GM12875 (cell line): ENCODE data around the gene SHROOM3.

Source experiments
- H3K4me3 ChIP-seq: one replicate; pipeline ENCODE4 v1.5.1; 2011; ENCODE audit warnings: low read depth, low read length, control low read depth
- CTCF ChIP-seq: IDR thresholded peaks from 2 replicates; pipeline ENCODE4 v1.5.1; 2011; ENCODE audit warnings: low read depth, mild to moderate bottlenecking, control low read depth, inconsistent platforms, low read length, moderate library complexity, borderline replicate concordance; ENCODE audit not compliant: insufficient read depth

Gene SHROOM3

GRCh38 chr4:76690906-76691275 is 255.9 kb downstream of the SHROOM3 start:
- no peak overlapping the region for H3K4me3 ChIP-seq
- no peak for TF ChIP-seq CTCF

DNA sequence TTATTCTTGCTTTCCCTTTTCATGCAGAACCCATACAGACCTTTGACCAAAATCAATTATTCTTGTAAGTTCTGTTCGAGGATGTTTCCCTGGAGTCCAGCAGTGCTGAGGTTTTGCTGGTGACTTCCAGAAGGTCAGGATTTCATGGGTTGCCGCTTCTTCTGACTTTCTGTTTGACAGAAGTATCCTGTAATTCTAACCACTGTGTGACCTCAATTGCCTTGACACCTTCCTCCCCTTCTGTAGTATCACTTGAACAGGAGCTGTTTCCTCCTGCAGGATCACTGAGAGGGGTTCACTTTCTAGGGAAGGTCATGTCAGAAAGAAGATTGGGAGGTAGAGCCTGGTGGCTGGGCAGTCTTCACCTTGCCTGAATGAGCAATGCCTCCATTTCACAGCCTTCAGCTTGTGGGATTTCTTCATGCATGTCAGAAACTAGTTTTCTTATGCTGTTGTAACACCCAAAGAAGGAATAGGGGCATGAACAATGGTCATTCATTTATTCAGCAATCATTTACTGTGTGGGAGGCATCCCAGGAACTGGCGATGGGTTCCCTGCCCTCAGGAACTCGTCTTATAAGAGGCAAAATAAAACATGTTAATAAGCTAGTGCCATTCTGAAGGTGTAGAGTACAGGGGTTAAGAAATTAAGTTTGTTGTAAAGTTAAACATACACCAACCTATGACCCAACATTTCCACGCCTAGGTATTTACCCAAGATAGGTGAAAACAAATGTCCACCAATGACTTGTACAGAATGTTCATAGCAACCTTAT is 257.0 kb downstream of the SHROOM3 start:
- no peak overlapping the region for H3K4me3 ChIP-seq
- TF ChIP-seq CTCF, result no peak

DNA sequence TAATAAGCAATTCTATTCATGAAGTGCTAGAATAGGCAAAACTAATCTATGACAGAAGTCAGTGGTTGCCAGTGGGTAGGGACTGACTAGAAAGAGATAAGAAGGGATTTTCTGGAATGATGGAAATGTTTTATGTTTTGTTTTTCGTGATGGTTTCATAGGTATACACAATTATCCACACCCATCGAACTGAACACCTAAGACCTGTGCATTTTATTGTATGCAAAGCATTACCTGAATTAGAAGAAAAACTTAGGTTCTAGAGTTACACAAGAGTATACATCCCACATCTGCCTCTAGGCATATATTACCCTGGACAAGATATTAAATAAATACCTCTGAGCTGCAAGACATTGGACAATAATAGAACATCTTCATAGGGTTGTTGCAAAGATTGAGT is 257.7 kb downstream of the SHROOM3 start:
- no peak overlapping the region for H3K4me3 ChIP-seq
- no peak for TF ChIP-seq CTCF

DNA sequence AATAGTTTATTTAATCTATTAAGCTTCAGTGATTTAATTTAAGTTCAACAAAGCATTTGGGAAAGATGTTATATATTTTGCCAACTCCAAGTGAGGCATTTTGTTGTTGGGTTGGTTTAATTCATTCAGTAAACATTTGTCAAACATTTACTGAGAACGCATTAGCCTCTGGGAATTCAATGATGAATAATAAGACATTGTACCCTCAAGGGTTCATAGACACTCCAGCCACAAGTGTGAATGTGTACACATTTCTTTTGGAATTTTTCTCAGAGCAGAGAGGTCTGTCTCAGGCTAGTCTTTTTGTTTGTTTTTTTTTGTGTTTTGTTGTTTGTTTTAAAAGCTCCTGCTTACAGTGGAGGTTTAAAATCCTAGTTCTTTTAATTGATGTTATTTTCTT is 259.0 kb downstream of the SHROOM3 start:
- TF ChIP-seq CTCF, result no peak
- no peak overlapping the region for H3K4me3 ChIP-seq

DNA sequence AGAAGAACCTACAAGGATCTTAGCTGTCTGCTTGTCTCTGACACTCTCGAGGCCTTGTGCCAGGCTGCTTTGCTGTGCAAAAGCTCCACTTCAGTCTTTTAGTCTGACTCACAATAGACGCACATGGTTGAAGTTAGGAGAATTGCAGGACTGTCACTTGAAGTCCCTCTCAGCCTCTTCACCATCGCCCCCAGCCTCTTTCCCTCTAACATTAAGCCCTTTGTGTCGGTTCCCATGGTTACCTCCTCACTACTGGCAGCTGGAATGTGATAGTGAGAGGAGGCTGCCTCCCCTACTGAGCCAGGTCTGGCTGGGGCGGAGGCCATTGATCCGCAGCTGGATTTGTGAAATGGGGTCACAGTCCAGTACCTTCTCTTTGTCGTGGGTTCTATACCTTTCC is 261.1 kb downstream of the SHROOM3 start:
- no peak overlapping the region for H3K4me3 ChIP-seq
- TF ChIP-seq CTCF, result no peak

DNA sequence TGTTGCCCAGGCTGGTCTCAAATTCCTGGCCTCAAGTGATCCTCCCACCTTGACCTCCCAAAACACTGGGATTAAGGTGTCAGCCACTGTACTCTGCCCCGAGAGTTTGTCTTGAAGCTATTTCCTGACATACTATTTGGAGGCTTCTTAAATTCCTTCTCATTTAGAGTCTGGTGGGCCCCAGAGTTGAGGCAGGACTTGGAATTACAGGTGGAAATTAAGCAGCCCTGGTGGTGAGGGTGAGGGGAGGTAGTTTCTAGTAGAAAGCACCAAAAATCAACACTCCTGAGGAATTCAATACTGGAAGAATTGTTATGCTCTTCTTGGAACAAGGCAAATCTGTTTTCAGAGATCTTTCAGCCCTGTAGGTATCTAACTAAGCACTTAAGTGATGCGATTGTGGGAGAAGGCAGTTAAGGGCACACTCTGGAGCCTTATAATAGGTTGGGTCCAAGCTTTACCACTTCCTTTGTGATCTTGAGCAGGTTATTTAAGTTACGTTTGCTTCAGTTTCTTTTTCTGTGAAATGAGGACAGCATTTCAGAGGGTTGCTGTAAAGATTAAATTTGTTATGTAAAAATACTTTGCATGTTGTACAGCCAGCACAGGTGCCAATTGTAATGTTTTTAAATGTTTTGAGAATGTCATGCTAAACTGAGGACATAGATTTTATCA is 262.2 kb downstream of the SHROOM3 start:
- TF ChIP-seq CTCF, result no peak
- H3K4me3 ChIP-seq, result no peak overlapping the region

DNA sequence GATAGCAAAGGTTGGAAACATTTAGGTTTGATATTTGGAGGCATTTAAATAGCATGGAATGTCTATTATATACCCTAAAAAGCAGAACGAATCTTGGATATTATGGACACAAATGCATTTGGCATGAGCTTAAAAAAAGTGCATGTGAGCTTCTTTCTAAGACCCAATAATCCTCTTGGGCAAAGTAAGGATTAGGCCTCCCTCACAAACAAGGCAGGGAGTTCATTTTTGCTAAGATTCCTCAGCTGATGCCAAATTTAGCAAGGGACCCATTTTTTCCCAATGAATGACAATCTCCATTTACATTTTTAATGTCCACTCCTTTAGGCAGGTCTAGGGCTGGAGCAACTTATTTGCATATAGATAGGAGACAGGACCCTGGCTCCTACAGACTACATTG is 263.1 kb downstream of the SHROOM3 start:
- TF ChIP-seq CTCF, result no peak
- no peak overlapping the region for H3K4me3 ChIP-seq
